Nephron progenitor cell (in vitro differentiated cells): ENCODE results near the gene C16orf95.

ENCODE experiments used
- DNase-seq: peaks from one replicate; pipeline ENCODE4 v3.0.0; 2021
- H3K27ac Mint-ChIP-seq: 2 replicates; pipeline ENCODE4 v1.8.0; 2021; ENCODE audit warnings: mild to moderate bottlenecking, moderate library complexity, mixed read lengths
- H3K27me3 Mint-ChIP-seq: 2 replicates; pipeline ENCODE4 v1.8.0; 2021; ENCODE audit warnings: mild to moderate bottlenecking, low read depth, mixed read lengths; ENCODE audit not compliant: poor library complexity
- H3K36me3 Mint-ChIP-seq: 2 replicates; pipeline ENCODE4 v1.8.0; 2021; ENCODE audit warnings: low read depth, mixed read lengths
- H3K4me1 Mint-ChIP-seq: 2 replicates; pipeline ENCODE4 v1.8.0; 2021; ENCODE audit warnings: mixed read lengths
- H3K4me3 Mint-ChIP-seq: 2 replicates; pipeline ENCODE4 v1.8.0; 2021; ENCODE audit warnings: mild to moderate bottlenecking, moderate library complexity, mixed read lengths
- H3K9me3 Mint-ChIP-seq: 2 replicates; pipeline ENCODE4 v1.8.0; 2021; ENCODE audit warnings: mild to moderate bottlenecking, moderate library complexity, mixed read lengths
- CTCF ChIP-seq: fragments of 200-600 bp; sonication (generic); IDR thresholded peaks from 2 replicates; pipeline ENCODE4 v1.5.0; 2021; ENCODE audit warnings: antibody characterized with exemption

The C16orf95 gene

GRCh38 chr16:87309620-87310525 is 7.3 kb downstream of the C16orf95 start:
- H3K4me1 Mint-ChIP-seq: peaks cover 27% of the 10 kb centered on the region
- TF ChIP-seq CTCF: no peak
- peaks cover 14% of the 10 kb centered on the region for H3K9me3 Mint-ChIP-seq
- no peak overlapping the region for H3K4me3 Mint-ChIP-seq
- H3K27ac Mint-ChIP-seq: no peak overlapping the region
- no peaks in the 10 kb centered on the region for H3K27me3 Mint-ChIP-seq
- H3K36me3 Mint-ChIP-seq: peaks cover 12% of the 10 kb centered on the region
- no peak for DNase-seq

DNA sequence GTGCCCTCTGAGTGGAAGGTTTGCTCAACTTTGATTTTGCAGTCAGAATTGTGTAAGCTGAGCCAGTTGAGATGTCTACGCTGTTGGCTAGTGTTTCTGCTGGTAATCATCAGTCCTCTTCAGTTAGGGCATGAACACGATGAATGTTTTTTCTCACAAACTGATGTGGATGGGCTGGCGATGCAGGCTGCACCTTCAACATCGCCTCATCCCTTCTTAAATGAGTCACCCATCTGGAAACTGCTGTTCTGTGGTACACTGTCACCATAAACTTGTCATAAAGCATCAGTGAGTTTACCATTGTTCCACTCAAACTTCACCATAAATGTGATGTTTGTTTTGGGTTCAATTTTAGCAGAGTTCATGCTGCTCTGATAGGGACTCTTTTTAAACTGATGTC is 8.4 kb downstream of the C16orf95 start:
- peaks cover 35% of the 10 kb centered on the region for H3K4me1 Mint-ChIP-seq
- no peak for TF ChIP-seq CTCF
- no peak overlapping the region for H3K27ac Mint-ChIP-seq
- H3K27me3 Mint-ChIP-seq: no peaks in the 10 kb centered on the region
- peaks cover 14% of the 10 kb centered on the region for H3K9me3 Mint-ChIP-seq
- no peak for DNase-seq
- peaks cover 12% of the 10 kb centered on the region for H3K36me3 Mint-ChIP-seq
- no peak overlapping the region for H3K4me3 Mint-ChIP-seq

DNA sequence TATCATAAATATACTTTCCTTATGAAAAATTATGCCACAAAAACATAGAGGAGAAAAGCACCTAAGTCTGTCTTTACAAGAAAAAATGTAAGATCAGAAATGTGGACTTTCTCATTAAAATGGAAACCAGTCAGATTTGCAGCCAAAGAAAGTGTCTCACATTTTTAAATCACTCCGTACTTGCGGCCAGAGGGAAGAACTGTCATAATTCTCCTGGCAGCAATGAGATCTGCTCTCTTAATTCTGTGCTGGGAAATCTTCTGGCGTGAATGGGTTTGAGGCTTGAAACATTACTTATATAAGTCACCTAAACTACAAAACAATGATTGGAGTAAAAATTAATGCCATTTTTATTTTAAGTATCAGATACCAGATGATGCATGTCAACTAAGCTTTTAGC is 10.7 kb downstream of the C16orf95 start:
- H3K4me1 Mint-ChIP-seq: peaks cover 34% of the 10 kb centered on the region
- no peak overlapping the region for H3K27ac Mint-ChIP-seq
- H3K4me3 Mint-ChIP-seq: no peak overlapping the region
- DNase-seq: no peak
- H3K9me3 Mint-ChIP-seq: peaks cover 14% of the 10 kb centered on the region
- H3K27me3 Mint-ChIP-seq: no peaks in the 10 kb centered on the region
- no peak for TF ChIP-seq CTCF
- H3K36me3 Mint-ChIP-seq: peaks cover 12% of the 10 kb centered on the region

- Mint-ChIP-seq H3K27ac (no peak overlapping the region), H3K4me1 (peaks cover 28% of the 10 kb centered on the region), H3K9me3 (peaks cover 14% of the 10 kb centered on the region), H3K36me3 (peaks cover 12% of the 10 kb centered on the region), H3K4me3 (no peak overlapping the region), H3K27me3 (no peaks in the 10 kb centered on the region)
- no peak for TF ChIP-seq CTCF
- DNase-seq: no peak
Measured at GRCh38 chr16:87305505-87306391, 11.4 kb downstream of the C16orf95 start.

DNA sequence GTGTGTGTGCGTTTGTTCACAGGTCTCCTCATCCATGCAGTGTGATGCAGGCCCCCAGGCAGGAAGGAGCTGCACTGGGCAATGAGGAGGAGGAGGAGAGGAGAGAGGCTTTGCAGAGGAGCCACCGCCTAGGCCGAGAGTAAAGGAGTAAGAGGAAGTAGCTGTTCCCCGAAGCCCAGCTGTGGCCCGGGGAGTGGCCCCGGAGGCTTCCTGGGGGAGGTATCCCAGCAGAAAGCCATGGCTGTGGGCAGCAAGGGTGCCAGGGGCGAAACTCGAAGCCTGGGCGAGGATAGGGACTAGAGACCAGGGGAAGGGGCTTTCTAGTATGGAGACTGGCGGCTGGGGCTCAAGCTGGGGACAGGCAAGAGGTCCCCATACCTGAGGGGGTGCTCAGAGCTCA is 12.2 kb downstream of the C16orf95 start:
- no peak for DNase-seq
- peaks cover 12% of the 10 kb centered on the region for H3K36me3 Mint-ChIP-seq
- H3K4me1 Mint-ChIP-seq: peaks cover 20% of the 10 kb centered on the region
- no peaks in the 10 kb centered on the region for H3K27me3 Mint-ChIP-seq
- H3K9me3 Mint-ChIP-seq: peaks cover 14% of the 10 kb centered on the region
- TF ChIP-seq CTCF: no peak
- H3K4me3 Mint-ChIP-seq: no peak overlapping the region
- no peak overlapping the region for H3K27ac Mint-ChIP-seq
